GM21825 (cell line): ENCODE results near the gene PARVG.

ENCODE experiments used
- ATAC-seq: cut with Tn5 transposase; IDR thresholded peaks from one replicate; pipeline ENCODE4 v1.9.1; 2021; ENCODE audit warnings: mild to moderate bottlenecking, moderate library complexity; ENCODE audit not compliant: unreplicated experiment

Gene PARVG

GRCh38 chr22:44180706-44181032 lies at the start of gene PARVG:
Gene PARVG (plus strand): TSS chr22:44180925. CDS start chr22:44183330, 2,405 bp downstream.
- ATAC-seq = peak; percentile 41

- no peak for ATAC-seq
Observed at GRCh38 chr22:44131412-44131811, 49.3 kb upstream of the PARVG start.

GRCh38 chr22:44131989-44132685 lies 48.6 kb upstream of the PARVG start:
- no peak for ATAC-seq

GRCh38 chr22:44132724-44133123 lies 48.0 kb upstream of the PARVG start:
- no peak for ATAC-seq

- ATAC-seq = no peak
Observed at GRCh38 chr22:44133161-44133560, 47.6 kb upstream of the PARVG start.

GRCh38 chr22:44133901-44134571 lies 46.7 kb upstream of the PARVG start:
- ATAC-seq = no peak

GRCh38 chr22:44136112-44136511 lies 44.6 kb upstream of the PARVG start:
- ATAC-seq = no peak

GRCh38 chr22:44136786-44137185 lies 43.9 kb upstream of the PARVG start:
- ATAC-seq = no peak

- no peak for ATAC-seq
Observed at GRCh38 chr22:44137415-44137814, 43.3 kb upstream of the PARVG start.

- no peak for ATAC-seq
Observed at GRCh38 chr22:44139773-44140172, 41.0 kb upstream of the PARVG start.

GRCh38 chr22:44142421-44143104 lies 38.2 kb upstream of the PARVG start:
- ATAC-seq = no peak

- no peak for ATAC-seq
Observed at GRCh38 chr22:44143105-44143474, 37.6 kb upstream of the PARVG start.

- ATAC-seq = no peak
Observed at GRCh38 chr22:44143579-44143978, 37.1 kb upstream of the PARVG start.

GRCh38 chr22:44144046-44144569 lies 36.6 kb upstream of the PARVG start:
- ATAC-seq = no peak

GRCh38 chr22:44145544-44145943 lies 35.2 kb upstream of the PARVG start:
- no peak for ATAC-seq

- ATAC-seq = no peak
Observed at GRCh38 chr22:44146088-44146861, 34.5 kb upstream of the PARVG start.

- ATAC-seq = no peak
Observed at GRCh38 chr22:44147008-44147645, 33.6 kb upstream of the PARVG start.

GRCh38 chr22:44147821-44148574 lies 32.7 kb upstream of the PARVG start:
- no peak for ATAC-seq

GRCh38 chr22:44151676-44152075 lies 29.0 kb upstream of the PARVG start:
- no peak for ATAC-seq

- ATAC-seq = no peak
Observed at GRCh38 chr22:44153710-44154109, 27.0 kb upstream of the PARVG start.
